ENCODE results near the gene STN1.

- TF ChIP-seq CTCF (IDR thresholded peaks at IDR 0.05) (no peak), POLR2A (IDR thresholded peaks at IDR 0.05) (no peak)
Measured at GRCh38 chr10:103915796-103916195, 2.2 kb downstream of the STN1 start.

Measured in testis (tissue), 2 donors.